ENCODE data around the gene SNX15.
"Not testable (repeated sequence)": the region's sequence is repeated elsewhere in the genome, so short reads cannot be mapped to it uniquely, and the experiment has no call there.

The SNX15 gene

GRCh38 chr11:65016705-65017104, 10.5 kb upstream of the SNX15 start:
- no peak for DNase-seq

- no peak for DNase-seq
Measured at GRCh38 chr11:65017937-65018336, 9.3 kb upstream of the SNX15 start.

GRCh38 chr11:65019824-65020223, 7.4 kb upstream of the SNX15 start:
- no peak for DNase-seq

GRCh38 chr11:65021003-65021402, 6.2 kb upstream of the SNX15 start:
- no peak for DNase-seq

- no peak for DNase-seq
Measured at GRCh38 chr11:65021509-65021908, 5.7 kb upstream of the SNX15 start.

- DNase-seq = not testable (repeated sequence)
Measured at GRCh38 chr11:65023502-65023901, 3.7 kb upstream of the SNX15 start.

- DNase-seq = no peak
Measured at GRCh38 chr11:65026810-65027209, 429 bp upstream of the SNX15 start.

GRCh38 chr11:65032216-65032615, 5.0 kb downstream of the SNX15 start:
- no peak for DNase-seq

GRCh38 chr11:65034423-65034822, 7.2 kb downstream of the SNX15 start:
- DNase-seq = no peak

GRCh38 chr11:65035579-65035978, 8.3 kb downstream of the SNX15 start:
- no peak for DNase-seq

- no peak for DNase-seq
Measured at GRCh38 chr11:65036931-65037330, 9.7 kb downstream of the SNX15 start.

- no peak for DNase-seq
Measured at GRCh38 chr11:65040520-65040846, 13.2 kb downstream of the SNX15 start.

- DNase-seq = peak; percentile 74 to 97 (median 80)
Measured at GRCh38 chr11:65040847-65041622, 13.8 kb downstream of the SNX15 start, which contains the start of gene SAC3D1. Gene SAC3D1, plus strand, starts transcription at chr11:65041210. Its CDS starts 83 bp downstream, at chr11:65041293.

GRCh38 chr11:65042891-65043290, 15.7 kb downstream of the SNX15 start:
- DNase-seq = no peak

- DNase-seq = no peak
Measured at GRCh38 chr11:65043881-65044501, 16.8 kb downstream of the SNX15 start.

GRCh38 chr11:65045061-65045460, 17.8 kb downstream of the SNX15 start:
- DNase-seq = no peak

- no peak for DNase-seq
Measured at GRCh38 chr11:65045728-65046127, 18.5 kb downstream of the SNX15 start.

- peak in 2 of 5 donors; percentile 9 to 20 for DNase-seq
Measured at GRCh38 chr11:65047581-65048422, 20.6 kb downstream of the SNX15 start.

GRCh38 chr11:65051398-65051858, 24.2 kb downstream of the SNX15 start:
- no peak for DNase-seq

GRCh38 chr11:65053827-65054508, 26.7 kb downstream of the SNX15 start:
- DNase-seq = peak in 1 of 5 donors; percentile 21

GRCh38 chr11:65055538-65055937, 28.3 kb downstream of the SNX15 start:
- no peak for DNase-seq

- no peak for DNase-seq
Measured at GRCh38 chr11:65056999-65057398, 29.8 kb downstream of the SNX15 start.

GRCh38 chr11:65057526-65057925, 30.3 kb downstream of the SNX15 start:
- no peak for DNase-seq

Data from T-helper 1 cell (primary cell).